Ramos (cell line): ENCODE results near the gene CHKB.
"Not testable (repeated sequence)": the region's sequence is repeated elsewhere in the genome, so short reads cannot be mapped to it uniquely, and the experiment has no call there.

Source experiments
- in situ Hi-C: fragments of 300-500 bp; cut with MboI; formaldehyde crosslinking; loops from one replicate; pipeline ENCODE4 v1.14.3; 2022; ENCODE audit warnings: low sequenced_read_pairs; ENCODE audit not compliant: unreplicated experiment

CHKB gene, protein sequence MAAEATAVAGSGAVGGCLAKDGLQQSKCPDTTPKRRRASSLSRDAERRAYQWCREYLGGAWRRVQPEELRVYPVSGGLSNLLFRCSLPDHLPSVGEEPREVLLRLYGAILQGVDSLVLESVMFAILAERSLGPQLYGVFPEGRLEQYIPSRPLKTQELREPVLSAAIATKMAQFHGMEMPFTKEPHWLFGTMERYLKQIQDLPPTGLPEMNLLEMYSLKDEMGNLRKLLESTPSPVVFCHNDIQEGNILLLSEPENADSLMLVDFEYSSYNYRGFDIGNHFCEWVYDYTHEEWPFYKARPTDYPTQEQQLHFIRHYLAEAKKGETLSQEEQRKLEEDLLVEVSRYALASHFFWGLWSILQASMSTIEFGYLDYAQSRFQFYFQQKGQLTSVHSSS

DNA sequence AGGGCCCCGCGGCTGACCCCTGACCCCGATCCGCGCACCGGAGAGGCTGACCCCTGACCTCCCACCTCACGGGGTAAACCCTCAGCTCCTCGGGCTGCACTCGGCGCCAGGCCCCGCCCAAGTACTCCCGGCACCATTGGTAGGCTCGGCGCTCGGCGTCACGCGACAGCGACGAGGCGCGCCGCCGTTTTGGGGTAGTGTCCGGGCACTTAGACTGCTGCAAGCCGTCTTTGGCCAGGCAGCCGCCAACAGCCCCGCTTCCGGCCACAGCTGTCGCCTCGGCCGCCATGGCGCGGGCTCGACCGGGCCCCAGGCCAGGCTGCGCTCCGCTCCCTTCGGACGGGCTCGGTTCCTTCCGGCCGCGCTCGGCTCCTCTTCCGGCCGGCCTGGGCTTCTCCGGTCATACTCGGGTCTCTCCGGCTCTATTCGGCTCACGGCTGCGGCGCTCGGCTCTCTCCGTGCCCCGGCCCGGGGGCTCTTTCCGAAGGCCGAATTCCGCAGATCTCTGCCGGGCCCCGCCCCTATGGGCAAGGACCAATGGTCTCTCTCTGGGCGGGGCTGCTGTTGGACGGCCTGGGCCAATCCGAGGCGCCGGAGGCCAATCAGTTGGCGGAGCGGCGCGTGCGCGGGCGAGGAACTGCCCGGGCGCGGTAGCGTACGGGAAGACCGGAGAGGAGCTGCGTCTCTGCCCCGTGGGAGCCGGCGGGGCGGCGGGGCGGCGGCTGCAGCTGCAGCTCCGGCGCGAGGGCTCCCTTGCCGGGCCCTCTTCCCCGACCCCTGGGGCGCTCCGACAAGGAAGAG is at the start of gene CHKB:
Gene CHKB (minus strand): TSS at position 357 of the 801 bp plus-strand sequence. CDS start 68 bp downstream, at position 289.
- in situ Hi-C loops = no loop called here

DNA sequence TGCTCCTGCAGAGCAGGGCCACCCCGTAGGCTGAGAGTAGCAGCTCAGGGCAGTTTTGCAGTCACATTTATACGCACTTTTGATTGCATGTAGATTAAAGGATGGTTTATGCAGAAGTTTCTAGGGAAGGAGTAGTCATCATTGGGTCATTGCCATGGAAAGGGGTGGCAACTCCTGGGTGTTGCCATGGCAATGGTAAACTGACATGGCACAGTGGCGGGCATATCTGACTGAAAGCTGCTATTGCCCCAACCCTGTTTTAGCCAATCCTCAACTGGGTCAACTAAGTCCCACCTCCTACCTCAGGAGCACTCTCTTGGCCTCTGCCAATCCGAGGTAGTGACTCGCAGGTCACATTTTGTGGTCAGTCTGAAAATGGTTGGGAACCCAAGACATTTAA is 47.7 kb upstream of the CHKB start:
- in situ Hi-C loops = no loop called here

DNA sequence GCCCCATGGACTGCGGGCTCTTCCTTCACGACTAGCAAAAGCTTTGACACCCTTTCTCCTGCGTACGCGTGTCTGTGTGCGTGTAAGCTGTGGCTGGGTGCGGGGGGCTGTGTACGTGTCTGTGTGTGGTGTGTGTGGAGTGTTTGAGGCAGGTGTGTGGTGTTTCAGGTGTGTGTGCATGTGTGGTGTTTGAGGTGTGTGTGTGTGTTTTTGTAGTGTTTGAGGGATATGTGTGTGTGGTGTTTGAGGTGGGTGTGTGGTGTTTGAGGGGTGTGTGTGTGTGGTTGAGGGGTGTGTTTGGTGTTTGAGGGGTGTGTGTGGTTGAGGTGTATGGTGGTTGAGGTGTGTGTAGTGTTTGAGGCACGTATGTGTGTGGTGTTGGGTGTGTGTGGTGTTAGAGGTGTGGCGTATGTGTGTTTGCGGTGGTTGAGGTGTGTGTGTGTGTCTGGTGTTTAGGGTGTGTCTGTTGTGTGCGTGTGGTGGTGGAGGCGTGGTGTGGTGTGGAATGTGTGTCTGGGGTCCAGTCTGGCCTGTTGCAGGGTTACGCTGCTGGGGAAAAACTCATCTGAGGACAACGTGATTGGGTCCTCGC is 46.0 kb upstream of the CHKB start:
- in situ Hi-C loops = no loop called here

DNA sequence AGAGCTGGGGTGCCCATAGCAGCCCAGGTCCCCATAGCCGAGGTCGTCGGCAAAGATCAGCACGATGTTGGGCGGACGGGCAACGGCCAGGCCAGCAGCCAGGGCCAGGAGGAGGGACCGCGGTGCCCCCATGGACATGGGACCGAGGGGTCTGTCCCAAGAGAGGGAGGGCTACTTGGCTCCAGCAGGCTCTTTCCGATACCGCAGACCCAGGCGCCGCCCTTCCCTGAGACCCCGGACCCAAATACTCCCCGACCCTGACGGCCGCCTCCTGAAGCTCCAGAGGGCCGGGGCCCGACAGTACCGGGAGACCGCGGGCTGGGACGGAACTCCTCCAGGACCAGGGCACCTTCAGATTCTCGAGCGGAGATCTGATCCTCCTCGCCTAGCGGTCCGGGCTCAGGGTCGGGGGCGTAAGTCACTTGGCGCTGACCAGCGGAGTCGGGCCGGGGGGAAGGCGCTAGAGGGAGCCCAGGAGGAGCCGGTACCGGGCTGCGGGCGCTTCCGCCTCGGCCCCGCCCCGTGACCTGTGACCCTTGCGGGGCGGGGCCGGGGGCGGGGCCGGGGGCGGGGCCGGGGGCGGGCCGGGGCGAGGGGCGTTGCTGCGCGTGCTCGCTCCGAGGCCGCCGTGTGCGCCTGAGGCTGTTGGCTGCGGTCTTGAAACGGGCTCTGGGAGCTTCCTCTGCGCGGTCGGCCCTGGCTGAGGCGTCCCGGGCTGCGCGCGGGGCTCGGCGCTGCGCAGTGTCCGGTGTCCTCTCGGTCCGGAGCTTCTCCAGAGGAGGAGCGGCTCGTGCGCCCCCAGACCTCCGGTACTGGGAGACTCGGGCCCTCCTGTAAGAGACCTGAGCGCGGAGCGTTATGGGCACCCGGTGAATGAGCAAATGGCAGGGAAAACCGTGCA is 45.2 kb upstream of the CHKB start, which contains the start of gene ARSA:
Gene ARSA (minus strand): TSS at position 511 of the 901 bp plus-strand sequence. CDS start 373 bp downstream, at position 138.
- in situ Hi-C loops = no loop called here

DNA sequence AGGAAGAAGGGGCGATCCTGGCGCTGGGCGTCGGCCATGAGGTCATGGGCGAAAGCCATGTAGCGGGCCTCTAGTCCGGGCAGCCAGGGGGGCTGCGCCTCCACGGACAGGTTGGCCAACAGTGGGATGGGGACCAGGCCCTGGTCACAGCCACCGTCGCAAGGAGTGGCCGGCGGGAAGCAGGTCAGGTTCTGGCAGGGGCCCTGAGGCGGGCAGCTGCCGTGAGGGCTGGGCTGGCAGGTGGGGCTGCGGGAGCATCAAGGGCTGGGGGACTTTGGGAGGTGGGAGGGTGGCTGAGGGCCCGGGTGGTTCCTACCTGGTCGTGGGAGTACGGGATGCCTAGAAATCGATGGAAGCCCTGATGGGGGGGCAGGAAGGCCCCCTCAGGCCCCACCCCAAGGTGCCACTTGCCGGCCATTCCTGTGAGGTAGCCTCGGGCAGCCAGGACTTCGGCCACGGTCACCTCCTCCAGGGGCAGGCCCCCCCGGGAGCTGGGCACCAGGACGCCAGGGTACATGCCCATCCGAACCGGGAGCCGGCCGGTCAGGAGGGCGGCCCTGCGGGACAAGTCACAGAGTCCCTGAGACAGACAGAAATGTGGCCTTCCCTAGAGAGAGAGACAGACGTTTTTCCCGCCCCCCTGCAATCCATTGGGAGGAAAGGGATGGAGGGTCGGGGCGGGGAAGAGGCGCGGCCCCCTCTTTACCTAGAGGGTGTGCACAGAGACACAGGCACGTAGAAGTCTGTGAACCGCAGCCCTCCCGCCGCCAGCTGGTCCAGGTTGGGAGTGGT is 44.4 kb upstream of the CHKB start:
- in situ Hi-C loops = no loop called here

DNA sequence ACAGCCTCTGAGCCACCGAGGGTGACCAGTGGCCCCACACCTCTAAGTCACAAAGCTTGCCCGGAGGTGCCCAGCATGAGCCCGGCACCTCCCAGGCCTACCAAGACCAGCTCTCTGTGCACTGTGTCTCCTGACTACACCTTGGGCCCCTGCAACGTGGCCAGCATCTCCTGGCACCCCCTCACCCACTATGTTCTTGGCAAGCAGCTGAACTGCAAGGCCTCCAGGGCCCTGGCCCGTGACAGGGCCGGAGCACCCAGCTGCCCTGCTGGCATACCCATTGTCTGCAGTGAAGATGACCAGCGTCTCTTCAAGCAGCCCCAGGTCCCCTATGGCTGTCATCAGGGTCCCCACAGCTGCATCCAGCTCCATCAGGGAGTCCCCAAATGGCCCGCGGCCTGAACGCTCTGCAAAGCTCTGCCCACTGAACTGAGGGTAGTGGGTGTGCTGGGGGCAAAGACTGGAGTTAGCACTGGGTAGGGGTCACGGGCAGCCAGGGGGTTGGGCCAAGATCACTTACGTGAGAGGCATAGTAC is 43.7 kb upstream of the CHKB start:
- in situ Hi-C loops = no loop called here

DNA sequence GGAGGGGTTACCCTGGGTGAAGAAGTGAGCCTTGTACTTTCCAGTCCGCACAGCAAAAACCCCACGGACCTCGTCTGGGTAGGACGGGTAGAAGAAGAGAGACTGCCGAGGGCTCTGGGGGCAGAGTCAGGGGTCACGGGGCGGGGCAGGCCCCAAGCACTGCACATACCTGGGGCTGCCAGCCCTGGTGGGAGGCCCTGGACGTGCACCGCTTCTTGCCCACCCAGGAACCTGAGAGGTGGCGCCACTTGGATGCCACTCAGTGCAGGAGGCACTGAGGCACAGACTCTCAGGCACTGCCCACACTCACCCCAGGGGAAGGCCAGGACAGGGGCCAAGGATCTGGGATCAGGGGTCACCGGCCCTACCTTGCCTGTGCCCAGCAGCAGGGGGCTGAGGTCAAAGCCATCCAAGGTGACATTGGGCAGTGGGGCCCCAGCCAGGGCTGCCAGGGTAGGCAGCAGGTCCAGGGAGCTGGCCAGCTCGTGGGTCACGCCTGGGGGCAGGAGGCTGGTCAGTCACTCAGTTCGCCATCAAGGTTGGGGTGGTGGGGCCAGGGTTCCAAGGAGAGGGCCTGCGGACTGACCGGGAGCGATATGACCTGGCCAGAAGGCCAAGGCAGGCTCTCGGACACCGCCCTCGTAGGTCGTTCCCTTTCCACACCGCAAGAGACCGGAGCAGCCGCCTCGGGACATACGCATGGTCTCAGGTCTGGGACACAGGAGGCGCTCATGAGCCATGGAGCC is 43.1 kb upstream of the CHKB start:
- in situ Hi-C loops = no loop called here

DNA sequence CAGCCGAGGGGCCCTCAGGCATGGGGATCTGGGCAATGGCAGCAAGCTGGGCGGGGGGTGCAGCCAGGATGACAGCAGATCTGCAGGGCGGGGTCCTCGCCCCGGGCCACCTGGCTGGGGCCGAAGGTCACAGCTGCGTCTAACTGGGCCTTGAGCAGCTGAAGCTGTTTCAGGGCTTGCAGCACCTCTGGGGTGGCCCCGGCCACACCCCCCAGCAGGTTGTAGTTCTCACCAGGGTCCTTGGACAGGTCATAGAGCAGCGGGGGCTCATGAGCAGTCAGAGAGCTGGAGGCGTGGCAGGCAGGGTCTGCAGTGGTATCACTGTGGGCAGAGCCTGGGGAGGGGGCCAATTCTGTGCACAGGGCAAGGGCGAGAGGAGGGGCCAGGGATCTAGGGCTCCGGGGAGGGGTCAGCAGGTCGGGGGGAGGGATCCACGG is 42.5 kb upstream of the CHKB start:
- in situ Hi-C loops = no loop called here

DNA sequence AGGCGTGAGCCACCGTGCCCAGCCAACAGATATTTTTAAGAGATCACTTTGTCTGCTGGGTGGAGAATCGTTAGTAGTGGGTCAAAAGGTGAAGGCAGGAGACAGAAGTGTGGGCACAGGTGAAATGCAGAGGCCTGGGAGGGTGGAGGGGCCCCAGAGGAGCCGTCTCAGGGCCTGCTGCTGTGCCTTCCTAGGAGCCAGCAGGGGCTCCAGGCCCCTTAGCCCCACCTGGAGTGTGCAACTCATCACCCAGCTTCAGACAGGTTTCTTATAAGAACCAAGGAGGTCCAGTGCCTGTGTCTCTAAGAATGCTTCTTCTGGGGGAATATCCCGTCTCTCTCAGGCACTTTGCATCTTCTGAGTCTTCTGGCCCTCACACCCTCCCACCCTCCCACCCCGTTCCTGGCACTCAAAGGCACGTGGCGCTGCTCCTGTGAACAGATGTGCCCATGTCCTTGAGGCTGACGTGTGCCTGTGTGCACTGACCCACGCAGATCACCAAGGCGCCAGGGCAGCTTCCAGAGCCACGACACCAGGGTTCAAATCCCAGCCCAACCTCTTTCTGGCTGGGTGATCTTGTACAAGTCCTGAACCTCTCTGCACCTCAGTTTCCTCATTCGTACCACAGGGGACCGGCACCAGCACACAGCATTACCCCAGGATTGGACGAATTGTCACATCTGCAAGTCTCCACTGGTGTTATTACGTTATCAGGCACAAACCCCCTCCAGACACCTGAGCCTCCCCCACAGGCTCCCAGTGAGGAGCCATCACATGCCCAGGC is 41.9 kb upstream of the CHKB start:
- in situ Hi-C loops = loop anchor here (5.0 kb wide), 1 partner anchor 92 kb away; the partner anchor contains the start of gene TYMP

DNA sequence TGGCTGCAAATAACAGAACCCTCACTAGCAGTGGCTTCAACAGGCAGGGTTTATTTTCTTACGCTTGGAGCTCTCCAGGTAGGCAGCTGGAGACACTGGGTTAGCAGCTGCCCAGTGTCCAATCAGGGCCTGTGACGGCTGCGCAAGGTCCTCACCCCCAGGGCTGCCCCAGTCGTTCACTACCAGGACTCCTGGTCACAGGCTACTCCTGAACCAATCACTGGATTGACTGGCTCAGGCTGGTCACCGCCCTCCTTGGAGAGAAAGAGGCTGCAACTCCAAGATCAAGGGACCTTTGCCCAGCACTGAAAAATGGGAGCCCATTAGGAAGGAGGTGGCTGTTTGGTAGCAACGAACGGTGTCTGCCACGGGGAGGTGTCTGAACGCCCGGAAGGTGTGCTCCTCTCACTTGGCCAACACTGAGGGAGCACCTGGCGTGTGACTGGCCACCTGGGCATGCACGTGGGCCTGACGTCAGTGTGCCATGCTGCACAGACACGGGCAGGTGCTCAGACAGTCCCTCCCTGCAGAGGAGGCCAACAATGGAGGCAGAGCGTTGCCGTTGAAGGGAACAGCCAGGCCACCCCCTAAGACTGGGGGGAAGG is 40.2 kb upstream of the CHKB start:
- in situ Hi-C loops = loop anchor here (5.0 kb wide), 1 partner anchor 91 kb away; the partner anchor contains the start of gene TYMP

DNA sequence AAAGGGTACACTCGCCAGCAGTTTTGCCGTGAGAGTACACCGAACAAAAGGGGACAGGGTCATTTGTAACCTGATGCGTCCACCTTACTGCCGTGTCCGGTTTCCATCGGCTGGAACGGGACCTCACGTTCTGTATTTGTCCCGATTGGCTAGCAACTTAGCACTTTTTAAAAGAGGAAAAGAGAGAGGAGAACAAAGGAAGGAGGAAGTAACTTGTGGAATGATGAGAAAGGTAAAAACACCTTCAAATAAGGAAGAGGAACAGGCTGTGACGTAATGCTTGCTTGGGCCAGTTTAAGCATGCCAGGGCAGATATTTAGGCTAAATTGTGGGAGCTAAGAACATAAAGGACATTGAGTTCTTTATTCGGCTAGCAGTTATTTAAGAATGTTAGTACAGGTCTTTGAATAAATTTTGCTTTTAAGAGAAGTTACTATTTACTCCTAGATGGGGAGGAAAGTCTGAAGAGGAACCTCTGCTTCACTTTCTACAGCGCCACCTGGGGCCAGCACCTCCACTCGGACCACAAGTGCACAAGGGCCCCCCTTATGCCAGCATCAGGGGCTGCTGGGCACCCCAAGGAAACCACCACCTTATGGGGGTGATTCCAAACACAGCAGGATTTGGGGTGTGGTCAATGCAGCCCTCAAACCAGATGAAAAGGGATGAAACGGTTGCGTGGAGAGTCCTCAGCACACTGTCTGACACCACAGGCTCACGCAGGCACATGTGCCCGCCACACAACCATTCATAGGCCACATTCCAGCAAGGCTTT is 39.5 kb upstream of the CHKB start:
- in situ Hi-C loops = loop anchor here (5.0 kb wide), 1 partner anchor 90 kb away; the partner anchor contains the start of gene TYMP

DNA sequence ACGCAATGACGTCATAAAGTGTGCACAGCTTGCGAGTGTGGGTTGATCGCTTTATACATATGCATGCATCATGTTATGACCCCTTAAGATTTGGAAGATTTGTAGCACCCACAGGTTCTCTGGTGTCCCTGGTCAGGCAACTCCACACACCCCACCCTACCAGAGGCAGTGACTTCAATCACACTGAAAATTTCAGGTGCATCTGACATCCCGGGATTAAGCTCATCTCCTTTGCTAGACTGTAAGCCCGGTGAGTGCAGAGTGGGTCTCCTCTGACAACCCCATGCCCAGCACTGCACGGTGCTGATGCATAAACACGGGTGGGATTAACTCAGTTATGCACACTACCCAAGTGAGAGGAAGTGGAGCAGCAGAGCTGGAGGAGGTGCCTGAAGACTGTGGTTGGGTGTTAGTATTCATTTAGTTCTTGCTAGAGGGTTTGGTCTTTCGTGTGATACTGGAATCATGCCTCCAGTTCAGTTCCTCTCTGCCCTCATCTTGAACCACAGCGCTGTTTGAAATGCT is 38.8 kb upstream of the CHKB start:
- in situ Hi-C loops = loop anchor here (5.0 kb wide), 1 partner anchor 89 kb away; the partner anchor contains the start of gene TYMP

DNA sequence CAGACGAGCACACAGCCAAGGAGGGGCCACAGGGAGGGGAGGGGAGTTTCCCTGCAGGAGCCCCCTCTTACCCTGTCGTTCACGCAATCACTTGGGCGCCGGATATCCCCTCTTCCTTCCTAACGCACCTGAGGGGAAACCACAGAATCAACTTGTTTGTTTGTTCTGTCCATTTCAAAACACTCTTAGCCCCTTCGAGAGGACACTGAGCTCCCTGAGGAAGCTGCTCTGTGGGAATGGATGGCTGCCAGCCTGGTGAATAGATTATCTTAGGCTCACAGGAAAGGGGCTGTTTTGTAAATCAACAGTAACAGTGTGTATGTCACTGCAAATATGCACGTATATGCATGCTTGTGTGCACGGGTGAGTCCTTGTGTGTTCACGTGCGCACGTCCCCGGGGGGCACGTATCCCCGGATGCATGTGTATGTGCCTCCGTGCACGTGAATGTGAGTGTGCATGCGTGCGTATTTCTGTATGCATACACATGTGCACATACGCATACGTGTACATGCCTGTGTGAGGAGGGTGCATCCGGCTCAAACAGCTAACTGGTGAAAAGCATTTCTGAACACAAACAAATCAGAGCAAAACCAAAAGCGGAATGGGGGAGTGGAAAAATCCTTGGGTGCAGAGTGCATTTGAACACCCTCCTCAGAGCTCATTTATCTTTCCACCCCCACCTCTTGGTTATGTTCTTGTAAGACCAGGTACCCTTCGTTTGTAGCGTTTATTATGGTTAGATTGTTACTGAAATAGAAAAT is 38.1 kb upstream of the CHKB start:
- in situ Hi-C loops = loop anchor here (5.0 kb wide), 1 partner anchor 88 kb away; the partner anchor contains the start of gene TYMP

DNA sequence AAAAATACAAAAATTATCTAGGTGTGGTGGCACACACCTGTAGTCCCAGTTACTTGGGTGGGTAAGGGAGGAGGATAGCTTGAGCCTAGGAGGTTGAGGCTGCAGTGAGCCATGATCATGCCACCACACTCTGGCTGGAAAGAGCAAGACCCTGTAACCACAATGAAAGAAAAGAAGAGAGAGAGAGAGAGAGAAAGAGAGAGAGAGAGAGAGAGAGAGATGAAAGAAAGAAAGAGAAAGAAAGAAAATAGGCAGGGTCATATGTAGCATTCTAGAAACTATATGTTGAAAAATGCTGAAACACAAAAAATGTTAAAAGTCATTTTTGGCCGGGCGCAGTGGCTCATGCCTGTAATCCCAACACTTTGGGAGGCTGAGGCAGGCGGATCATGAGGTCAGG is 31.6 kb upstream of the CHKB start:
- in situ Hi-C loops = not testable (repeated sequence)
